ENCODE measurements around the gene POLR2J2.
"Not testable (repeated sequence)": the region's sequence is repeated elsewhere in the genome, so short reads cannot be mapped to it uniquely, and the experiment has no call there.

DNA sequence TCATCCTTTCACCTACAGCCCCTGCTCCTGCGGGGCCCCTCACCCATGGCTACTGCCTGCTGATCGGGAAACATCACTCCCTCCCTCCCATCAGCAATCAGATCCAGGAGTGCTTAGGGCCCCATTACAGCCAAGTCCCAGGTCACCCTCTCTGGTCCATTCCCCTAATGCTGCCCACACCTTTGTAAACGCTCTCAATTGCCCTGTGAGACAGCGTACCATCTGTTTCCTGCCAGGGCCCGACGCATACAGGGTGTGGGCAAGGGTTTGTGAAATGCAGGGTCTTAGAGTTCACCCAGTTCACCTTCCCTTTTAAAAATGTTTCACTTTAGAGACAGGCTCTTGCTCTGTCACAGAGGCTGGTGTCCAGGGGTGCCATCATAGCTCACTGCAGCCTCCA is 37.2 kb downstream of the POLR2J2 start:
- not testable (repeated sequence) for TF ChIP-seq POLR2A (IDR thresholded peaks at IDR 0.05; ENCODE audit: low read depth, low read length); SPI1 (IDR thresholded peaks at IDR 0.05; ENCODE audit: low read depth, low read length); POU2F2 (IDR thresholded peaks at IDR 0.05; ENCODE audit: low read depth, low read length); POLR2AphosphoS5 (IDR thresholded peaks at IDR 0.05; ENCODE audit: low read depth, low read length); TAF1 (IDR thresholded peaks at IDR 0.05; ENCODE audit: low read depth, low read length); PAX5 (IDR thresholded peaks at IDR 0.05; ENCODE audit: insufficient read depth, low read length, severe bottlenecking)

Measured in GM12891 (cell line).